Stimulated activated CD4-positive, alpha-beta T cell treated with anti-CD3 and anti-CD28 coated beads, Interleukin-12 subunit alpha, Interleukin-12 subunit beta, amount 100 ng/mL, for 4 hours (primary cell): Measurements from ENCODE around the gene TRMT112.

ENCODE experiments used
- DNase-seq: peaks from one replicate; pipeline ENCODE4 v3.0.0-alpha.2; 2020

Gene TRMT112

GRCh38 chr11:64317325-64317960 is at the start of gene TRMT112:
TSS of gene TRMT112 (minus strand) at chr11:64317559. CDS start at chr11:64317526, 33 bp downstream.
- DNase-seq = peak; percentile 91

- DNase-seq = no peak
Measured at GRCh38 chr11:64366751-64367150, 49.4 kb upstream of the TRMT112 start.

- DNase-seq = no peak
Measured at GRCh38 chr11:64364911-64365310, 47.6 kb upstream of the TRMT112 start.

- no peak for DNase-seq
Measured at GRCh38 chr11:64364435-64364834, 47.1 kb upstream of the TRMT112 start.

GRCh38 chr11:64362339-64362738 is 45.0 kb upstream of the TRMT112 start:
- DNase-seq = no peak

GRCh38 chr11:64361659-64362058 is 44.3 kb upstream of the TRMT112 start:
- no peak for DNase-seq

- no peak for DNase-seq
Measured at GRCh38 chr11:64360448-64360921, 43.1 kb upstream of the TRMT112 start.

- DNase-seq = no peak
Measured at GRCh38 chr11:64359712-64360445, 42.5 kb upstream of the TRMT112 start.

GRCh38 chr11:64358907-64359711 is 41.8 kb upstream of the TRMT112 start, which contains the start of gene RPS6KA4:
TSS of gene RPS6KA4 (plus strand) at chr11:64359162. CDS start at chr11:64359236, 74 bp downstream.
- DNase-seq = peak; percentile 64

- DNase-seq = no peak
Measured at GRCh38 chr11:64358536-64358906, 41.2 kb upstream of the TRMT112 start.

GRCh38 chr11:64357904-64358535 is 40.7 kb upstream of the TRMT112 start:
- DNase-seq = peak; percentile 39

- DNase-seq = no peak
Measured at GRCh38 chr11:64357446-64357845, 40.1 kb upstream of the TRMT112 start.

- no peak for DNase-seq
Measured at GRCh38 chr11:64356498-64357411, 39.4 kb upstream of the TRMT112 start.

- DNase-seq = peak; percentile 34
Measured at GRCh38 chr11:64355078-64355940, 38.0 kb upstream of the TRMT112 start.

GRCh38 chr11:64353715-64354506 is 36.6 kb upstream of the TRMT112 start:
- no peak for DNase-seq

- no peak for DNase-seq
Measured at GRCh38 chr11:64352995-64353714, 35.8 kb upstream of the TRMT112 start.

- no peak for DNase-seq
Measured at GRCh38 chr11:64352099-64352994, 35.0 kb upstream of the TRMT112 start.

GRCh38 chr11:64351136-64351631 is 33.8 kb upstream of the TRMT112 start:
- no peak for DNase-seq
